Activated T-helper 1 cell treated with Interleukin-2 at 50 U/mL for 16 hours (primary cell): ENCODE measurements around the gene AGAP1.

Experiments used
- DNase-seq: peaks from one replicate; pipeline ENCODE4 v3.0.0-alpha.2; 2020; ENCODE audit warnings: low read depth

Gene AGAP1

DNA sequence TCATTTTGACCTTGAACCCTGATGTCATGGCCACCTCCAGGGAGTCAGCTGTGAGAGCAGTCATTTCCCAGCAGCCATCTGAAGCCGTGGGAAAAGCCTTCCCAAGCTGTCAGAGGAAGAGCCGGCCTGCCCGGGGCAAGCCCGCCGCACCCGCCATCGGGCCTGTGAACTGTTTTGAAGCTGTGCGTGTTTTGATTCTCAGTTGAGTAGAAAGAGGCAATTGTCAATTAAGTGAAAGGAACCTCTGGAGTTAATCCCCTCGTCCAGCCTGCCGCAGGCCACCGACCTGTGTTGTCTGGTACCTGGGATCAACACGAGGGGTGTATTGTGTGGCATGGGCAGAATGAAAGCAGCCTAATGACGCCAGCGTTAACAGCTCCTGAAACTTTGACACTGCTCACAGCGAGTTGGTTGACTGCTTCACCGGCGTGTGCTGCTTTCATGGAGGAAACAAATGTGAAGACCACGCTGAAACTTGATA is 318.4 kb downstream of the AGAP1 start:
- DNase-seq = no peak

DNA sequence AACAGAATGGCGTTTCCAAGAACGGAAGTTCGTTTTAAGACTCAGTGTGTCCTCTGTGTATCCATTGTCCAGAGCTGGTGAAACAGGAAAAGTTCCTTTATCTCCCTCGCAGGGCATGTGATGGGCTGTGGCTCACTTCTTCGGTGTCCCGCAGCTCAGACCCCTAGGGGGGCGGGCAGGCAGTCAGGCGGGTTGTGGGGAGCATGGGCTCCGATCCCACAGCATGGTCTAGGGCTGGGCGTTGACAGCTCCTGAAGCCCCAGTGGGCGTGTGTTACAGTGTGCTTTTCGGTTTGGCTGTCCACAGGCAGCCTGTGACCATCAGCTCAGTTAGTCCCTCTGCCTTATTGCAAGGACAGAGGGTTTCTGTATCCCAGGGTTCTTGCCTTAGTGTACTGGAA is 319.6 kb downstream of the AGAP1 start:
- no peak for DNase-seq

DNA sequence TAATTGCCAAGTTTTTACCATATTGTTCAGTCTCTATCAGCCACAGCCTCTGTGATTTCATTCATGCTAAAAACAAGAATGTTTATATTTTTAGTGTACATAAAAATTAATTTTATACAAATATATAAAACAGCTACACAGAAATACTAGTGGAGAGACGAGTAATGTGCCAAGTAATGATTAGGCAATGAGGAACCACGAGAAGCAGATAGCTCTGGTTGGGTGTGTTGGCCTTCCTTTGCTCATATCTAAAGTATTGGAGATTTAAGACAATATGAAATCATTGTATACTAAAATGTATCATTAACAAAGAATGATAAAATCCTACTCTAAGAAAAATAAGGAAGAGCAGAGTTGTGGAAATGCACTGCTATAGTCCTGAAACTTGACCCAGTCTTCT is 326.7 kb downstream of the AGAP1 start:
- no peak for DNase-seq

DNA sequence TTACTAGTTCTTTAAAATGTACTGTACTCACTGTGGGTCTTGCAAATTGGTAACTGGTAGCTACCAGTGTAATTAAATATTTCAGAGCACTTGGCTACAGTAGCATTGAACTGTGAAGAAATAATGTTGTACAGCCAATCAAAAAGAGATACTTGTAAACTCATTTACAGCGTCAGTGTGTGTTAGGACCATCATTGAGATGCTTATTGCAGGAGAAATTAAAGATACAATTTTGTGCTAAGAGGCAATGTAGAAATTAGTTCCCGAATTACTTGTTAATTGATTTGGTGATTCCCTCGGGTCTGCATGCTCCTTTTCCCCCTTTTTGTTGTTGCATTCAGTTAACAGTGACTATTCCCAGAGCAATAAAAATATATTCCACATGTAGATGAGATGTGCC is 330.5 kb downstream of the AGAP1 start:
- no peak for DNase-seq

DNA sequence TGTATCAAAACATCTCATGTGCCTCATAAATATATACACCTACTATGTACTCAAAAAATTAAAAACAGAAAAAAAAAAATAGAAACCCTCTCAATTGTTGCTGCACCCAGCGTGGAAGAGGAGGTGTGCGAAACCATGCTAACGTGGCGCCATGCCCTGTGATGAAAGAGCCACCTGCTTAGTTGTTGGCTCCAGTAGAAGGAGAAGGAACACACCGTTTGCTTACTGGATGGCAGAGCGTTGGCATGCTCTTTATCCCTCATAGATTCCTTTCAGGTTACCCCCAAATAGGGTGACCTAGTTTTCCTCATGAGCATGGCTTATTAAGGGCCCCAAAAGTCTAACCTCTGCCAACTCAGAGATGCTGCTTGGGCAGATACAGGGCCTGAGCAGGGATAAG is 332.1 kb downstream of the AGAP1 start:
- DNase-seq = no peak

DNA sequence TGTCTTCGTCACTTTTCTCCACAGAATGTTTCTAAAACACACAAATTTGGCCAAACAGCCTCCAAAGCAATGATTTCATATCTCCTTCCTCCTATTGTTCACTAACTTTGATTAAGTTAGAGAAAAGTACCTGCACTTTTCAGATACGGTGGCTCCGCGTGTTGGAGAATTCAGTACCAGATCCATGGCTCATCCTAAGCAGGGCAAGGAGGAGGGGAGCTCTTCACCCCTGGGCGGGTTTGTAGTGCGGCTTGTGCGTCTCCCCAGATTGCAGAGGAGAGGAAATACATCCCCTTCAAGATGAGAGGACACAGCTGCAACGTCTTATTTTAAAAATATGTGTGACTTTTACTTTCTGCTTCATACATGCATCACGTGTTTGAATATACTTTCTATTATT is 333.0 kb downstream of the AGAP1 start:
- DNase-seq = no peak

DNA sequence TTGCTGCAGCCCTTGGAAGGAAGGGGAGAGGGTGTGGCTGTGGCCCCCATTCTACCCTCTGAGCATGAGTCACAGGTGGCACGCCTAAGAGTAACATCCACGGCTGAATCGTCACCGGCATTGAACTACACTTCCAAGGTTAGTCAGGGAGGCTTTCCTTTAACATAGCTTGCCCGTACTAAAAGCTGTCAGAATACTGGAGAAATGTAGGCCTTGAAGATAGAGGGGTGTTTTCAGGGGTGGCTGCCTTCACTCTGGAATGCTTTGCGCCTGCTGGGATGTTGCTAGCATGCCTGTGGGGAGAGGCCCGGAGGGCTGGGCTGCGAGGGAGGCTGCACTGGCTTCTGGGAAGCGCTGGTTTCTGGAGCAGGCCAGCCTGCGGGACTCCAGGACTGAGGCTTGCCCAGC is 333.7 kb downstream of the AGAP1 start:
- no peak for DNase-seq

DNA sequence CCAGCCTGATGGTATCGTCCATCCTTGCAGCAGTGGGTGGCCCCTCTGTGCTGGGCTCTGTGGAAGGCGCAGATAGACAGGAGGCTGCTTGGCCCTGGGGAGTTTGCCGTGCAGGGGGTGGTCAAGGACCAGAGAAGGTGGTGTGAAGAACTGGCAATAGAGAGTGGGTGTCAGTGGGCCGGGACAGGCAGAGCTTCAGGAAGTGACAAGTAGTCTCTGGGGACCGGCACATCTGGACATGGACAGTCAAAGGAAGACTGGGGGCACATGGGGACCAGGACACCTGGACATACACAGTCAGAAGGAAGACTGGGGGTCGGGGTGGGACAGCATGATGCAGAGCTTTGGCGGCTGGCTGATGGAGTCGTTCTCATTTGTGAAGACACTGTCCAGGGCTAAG is 335.9 kb downstream of the AGAP1 start:
- no peak for DNase-seq

DNA sequence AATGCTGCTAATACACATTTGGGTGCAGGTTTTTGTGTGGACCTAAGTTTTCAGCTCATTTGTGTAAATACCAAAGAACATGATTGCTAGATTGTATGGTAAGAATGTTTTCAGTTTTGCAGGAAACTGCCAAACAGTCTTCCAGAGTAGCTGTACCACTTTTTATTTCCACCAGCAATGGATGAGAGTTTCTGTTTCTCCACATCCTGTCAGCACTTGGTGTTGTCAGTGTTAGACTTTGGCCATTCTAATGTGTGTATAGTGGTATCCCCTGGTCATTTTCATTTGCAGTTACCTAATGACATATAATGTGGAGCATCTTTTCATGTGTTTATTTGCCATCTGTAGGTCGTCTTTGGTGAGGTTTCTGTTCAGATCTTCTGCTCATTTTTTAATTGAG is 337.9 kb downstream of the AGAP1 start:
- DNase-seq = no peak

DNA sequence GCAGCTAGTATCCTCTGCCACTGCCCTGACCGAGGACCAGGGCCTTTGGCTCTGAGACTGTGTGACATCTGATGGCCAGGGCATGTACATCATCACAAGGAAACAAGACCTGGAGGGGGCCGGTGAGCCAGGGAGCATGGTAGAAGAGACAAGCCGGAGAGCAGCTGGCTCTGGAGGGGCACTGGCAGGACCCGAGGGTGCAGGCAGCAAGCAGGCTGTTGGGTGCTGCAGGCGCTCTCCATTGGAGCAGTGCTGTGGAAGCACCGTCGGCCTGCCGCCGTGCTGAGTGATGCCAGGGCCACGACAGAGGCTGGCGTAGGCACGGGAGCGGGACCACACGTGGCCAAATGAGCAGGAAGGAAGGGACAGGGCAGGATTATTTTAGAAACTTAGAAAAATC is 339.1 kb downstream of the AGAP1 start:
- DNase-seq = no peak

DNA sequence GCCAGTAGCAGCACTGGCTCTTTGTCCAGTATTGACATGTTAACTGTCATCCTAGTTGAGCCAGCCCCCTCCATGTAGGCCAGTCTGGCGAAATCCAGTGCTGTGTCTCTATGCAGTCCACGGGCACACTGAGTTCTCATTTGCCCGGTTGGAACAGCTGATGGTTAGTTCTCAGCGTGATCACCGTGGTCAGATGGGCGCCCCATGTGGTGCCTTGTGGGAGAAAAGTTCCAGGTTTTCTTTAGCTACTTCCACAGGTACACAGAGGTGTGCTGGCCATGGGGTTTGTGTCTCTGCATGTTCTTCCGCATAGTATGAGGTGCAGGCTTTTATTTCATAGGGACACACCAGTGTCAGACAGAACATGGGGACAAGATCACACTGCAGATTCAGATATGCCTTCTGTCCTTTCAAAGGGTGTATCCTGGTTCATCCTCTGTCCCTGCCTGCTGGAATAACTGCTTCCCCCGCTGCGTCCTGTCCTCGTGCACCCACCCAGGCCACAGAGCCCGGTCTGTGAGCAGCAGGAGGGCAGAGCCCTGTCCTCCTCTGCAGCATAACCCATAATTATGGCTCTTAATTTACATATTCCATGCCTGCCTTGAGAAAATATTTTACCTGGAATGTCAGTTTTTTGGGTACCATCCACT is 340.3 kb downstream of the AGAP1 start:
- DNase-seq = no peak

DNA sequence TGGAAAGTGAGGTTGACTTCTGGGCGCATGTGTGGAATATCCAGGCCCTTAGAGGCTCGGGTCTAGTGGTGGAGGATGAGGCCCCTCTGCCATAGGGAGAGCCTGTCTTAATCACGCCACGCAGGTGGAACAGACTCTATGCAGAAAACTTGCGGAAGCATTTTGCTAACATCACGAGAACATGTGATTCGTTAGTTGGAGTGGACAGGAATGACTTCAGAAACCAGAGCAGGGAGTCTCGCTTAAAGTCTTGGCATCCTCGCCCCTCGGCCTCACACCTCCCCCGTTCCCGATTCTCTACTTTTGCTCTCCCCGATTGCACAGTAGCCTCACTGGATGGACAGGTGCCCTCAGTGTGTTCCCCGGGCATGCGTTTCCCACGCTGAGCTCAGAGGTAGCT is 340.9 kb downstream of the AGAP1 start:
- DNase-seq = no peak

DNA sequence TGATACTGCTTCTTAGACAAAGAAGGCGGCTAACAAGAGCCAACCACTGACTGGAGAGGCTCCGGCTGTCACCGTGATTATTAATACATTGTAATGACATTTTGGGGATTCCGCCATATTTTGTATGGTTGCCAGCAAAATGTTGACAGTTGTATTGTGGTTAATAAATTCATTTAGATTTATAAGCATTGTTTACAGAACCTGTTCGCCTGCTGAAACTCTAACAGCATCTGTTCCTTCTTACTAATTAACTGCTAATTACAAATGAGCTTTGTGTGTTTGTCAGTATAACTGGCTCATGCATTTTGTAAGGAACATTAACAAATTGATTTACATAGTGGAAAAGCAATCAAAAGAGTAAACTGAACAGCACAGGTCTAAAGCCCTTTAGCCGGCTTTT is 342.0 kb downstream of the AGAP1 start:
- no peak for DNase-seq

DNA sequence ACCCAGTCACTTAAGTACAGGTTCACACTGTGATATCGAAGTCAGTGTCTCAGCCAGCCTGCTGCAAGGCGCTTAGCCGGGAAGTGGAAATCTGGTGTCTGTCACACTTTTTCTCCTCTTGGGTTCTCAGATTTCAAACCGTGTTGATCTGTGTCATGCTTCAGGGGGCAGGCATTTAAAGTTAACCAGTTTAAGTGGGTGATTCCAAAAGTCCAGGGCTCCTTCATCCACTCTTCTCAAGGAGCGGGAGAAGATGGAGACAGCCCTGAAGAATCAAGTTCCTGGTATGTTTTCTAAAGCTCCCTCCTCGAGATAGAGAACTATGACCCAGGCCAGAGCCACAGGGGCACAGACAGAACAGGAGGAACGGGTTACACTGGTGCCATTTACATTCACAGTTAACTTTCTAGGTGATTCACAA is 342.7 kb downstream of the AGAP1 start:
- DNase-seq = no peak

DNA sequence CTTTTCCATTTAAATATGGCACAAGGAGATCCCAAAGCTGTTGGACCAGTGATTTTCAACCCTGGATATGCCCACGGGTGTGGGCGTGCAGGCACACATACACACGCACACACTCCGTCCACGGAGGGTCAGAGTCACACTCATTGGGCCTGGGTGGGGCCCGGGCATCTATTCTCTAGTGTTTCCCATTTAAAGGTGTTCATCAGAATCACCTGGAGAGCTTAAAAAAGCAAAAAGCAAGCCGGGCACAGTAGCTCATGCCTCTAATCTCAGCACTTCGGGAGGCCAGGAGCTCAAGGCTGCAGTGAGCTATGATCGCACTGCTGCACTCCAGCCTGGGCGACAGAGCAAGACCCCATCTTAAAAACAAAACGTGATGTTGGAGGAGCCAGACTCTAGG is 345.4 kb downstream of the AGAP1 start:
- no peak for DNase-seq

DNA sequence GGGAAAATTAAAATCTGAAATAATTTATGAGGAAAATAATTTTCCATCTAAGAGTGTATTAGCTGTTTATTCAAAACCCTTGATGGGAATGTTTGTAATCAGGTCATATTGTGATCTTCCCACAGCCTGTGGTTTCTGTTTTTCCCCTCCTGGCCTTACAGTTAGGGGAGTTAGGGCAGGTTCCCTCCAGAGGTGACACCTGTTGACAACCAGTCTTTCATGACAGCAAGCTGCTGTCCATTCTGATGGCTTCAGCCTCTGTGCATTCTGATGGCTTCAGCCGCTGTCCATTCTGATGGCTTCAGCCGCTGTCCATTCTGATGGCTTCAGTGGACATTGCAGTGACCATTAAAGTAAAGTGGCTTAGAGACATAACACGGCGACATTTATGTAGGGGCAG is 346.1 kb downstream of the AGAP1 start:
- DNase-seq = no peak

DNA sequence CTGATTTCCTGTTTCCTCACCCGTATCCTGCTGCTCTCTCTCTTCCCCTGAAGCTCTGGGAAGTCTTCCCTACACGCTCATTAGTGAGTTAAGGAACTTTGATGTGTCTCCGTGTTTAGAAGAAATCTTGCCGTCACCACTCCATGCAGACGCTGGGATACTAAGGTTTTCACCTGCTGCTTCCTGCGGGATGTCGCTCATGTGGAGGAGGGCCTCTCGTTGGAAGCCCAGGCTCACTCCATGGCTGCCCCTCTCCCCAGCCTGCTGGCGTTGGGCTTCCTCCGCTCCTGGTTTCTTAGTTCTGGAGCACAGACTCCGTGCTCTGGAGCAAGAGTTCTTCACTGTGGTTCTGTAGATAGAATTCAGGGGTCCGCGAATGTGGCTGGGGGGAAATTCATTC is 348.0 kb downstream of the AGAP1 start:
- DNase-seq = no peak

DNA sequence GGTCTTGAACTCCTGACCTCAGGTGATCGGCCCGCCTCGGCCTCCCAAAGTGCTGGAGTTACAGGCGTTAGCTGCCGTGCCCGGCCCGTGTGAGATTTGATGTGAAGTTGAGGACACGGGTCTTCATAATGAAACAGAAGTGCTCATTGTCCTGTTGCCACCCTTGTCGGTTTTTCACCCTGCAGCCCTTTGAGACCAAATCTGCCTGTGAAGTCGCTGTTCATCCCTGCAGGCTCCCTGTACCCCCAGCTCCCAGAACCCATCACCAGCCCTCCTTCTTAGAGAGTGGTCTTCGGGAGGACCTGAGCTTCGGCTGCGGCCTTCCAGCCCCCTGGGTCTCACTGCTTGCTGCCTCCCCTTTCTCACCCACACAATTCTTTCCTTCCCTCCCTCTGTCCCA is 349.1 kb downstream of the AGAP1 start:
- no peak for DNase-seq

DNA sequence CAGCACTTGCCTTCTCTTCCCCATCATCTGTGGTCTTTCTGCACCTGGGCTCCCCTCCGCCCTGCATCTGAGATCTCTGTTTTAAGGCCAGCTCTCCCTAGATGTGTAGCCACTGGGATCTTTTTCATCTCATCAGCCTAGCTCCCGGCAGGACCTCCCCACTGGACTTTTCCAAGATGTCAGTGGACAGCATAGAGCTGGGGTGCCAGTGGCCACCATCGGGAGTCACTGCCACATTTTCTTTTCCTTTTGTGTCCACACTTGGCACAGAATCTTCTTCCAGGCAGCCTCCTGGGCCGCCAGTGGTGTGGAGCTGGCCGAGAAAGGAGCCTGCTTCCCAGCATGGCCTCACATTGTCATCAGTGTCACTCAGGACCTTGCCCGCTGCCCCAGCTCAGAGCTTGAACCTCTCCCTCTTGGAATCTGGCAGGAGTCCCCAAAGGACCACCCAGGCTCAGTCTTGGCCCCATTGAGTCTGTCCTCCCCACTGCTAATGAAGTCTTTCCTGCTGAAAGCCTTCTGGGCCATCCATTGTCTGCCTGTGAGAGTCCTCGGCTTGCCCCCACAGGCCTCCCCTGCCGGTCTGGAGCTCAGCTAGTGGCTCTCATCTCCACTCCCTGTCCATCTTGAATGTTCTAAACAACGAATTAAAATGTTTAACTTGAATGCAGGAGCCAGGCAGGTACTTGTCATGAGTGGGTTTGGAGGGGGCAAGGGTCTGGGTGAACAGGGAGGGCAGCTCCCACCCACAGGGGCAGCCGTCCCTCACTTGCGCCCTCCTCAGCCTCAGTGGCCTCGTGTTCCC is 349.9 kb downstream of the AGAP1 start:
- DNase-seq = no peak

DNA sequence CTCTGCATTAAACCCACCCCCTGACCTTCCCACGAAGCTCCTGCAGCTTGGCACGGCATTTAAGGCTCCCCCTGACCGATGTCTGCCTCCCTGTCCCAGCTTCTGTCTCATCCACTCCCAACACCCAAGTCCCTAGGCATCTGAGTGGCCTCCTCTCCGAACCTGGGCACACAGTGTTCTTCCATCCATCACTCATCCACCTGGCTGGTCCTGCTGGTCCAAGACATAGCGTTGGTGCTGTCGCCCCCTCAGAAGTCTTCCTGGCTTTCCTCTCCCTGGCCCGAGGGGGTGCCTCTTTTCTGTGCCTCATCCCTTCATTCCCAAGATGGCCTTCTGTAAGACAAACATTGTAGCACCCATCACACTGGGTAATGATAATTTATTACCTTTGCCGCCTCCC is 350.7 kb downstream of the AGAP1 start:
- DNase-seq = no peak

DNA sequence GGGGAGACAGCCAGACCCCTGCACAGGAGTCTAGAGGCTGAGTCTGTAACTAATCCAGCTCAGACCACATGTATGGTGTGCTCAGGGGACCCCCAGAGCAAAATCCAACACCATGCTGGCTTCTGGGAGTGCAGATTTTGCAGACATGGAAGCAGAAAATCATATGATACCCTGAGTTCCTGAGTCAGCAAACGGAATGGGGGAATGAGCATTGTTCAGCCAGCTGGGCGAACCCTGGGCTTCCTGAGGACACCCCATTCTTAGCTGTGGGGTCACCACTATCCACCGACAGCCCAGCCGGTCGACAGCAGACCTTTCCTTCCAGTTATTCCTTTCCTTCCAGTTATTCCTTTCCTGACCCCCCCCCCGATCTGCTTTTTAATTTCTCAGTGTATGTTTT is 351.4 kb downstream of the AGAP1 start:
- DNase-seq = no peak

DNA sequence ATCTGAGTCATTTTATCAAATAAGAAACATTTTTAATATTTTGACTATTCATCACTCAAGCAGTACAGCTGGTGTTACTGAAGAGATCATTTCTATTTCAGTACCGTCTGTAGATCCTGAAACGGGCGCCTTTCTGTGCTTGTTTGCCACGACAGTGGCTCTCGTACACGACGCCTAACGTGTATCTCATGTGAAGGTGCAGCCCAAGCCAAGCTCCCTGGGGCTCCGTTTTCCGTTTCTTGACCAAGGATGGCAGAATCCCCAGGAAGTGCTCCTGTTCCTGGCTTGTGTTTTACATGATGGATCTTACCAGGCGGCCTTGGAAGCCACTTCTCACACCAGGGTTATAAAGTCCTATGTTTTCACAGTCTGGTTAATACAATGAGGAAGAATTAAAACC is 353.7 kb downstream of the AGAP1 start:
- no peak for DNase-seq

DNA sequence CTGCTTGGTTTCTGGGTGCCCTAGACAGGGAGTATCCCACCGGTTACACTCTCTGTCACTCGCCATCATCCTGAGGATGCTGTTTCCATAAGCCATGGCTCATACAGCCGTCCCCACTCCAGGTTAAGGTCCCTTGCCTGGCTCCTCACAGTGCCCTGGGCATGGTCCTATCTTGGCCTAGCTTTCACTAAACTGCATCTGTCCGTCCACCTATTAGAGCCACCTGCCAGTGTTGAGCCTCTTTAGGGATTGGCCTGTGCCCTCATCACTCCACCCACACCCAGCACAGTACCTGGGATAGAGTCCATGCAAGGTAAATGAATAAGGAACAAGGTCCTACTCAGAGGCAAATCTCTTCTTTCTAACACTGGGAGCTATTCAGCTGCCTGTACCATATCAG is 354.2 kb downstream of the AGAP1 start:
- no peak for DNase-seq

DNA sequence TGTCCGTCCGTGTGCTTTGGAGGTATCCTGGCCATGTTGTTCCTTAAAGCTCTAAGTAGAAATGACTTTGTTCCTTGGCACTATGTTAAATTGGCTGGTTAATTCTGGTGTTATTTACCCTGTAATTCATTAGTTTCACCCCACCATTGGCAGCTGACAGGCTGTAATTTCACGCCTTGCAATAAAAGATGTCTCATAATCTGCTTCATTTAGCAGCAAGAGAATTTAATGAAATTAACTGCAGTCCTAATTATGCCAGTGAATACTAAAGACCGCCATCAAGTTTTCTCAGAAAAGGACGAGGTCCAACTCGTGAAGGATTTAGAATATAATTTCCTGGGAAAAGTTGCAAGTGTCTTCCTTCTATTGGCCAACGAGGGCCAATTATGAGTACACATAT is 355.1 kb downstream of the AGAP1 start:
- DNase-seq = no peak
